Stimulated activated CD8-positive, alpha-beta memory T cell treated with anti-CD3 and anti-CD28 coated beads, Interleukin-7, amount 100 ng/mL, for 4 hours (primary cell): ENCODE data around the gene WDR91.
"Not testable (repeated sequence)": the region's sequence is repeated elsewhere in the genome, so short reads cannot be mapped to it uniquely, and the experiment has no call there.

Experiments used
- DNase-seq, 2 donors: peaks; one replicate each; pipeline ENCODE4 v3.0.0-alpha.2; 2020; ENCODE audit warnings: low read depth in 2 of 2

The WDR91 gene

DNA sequence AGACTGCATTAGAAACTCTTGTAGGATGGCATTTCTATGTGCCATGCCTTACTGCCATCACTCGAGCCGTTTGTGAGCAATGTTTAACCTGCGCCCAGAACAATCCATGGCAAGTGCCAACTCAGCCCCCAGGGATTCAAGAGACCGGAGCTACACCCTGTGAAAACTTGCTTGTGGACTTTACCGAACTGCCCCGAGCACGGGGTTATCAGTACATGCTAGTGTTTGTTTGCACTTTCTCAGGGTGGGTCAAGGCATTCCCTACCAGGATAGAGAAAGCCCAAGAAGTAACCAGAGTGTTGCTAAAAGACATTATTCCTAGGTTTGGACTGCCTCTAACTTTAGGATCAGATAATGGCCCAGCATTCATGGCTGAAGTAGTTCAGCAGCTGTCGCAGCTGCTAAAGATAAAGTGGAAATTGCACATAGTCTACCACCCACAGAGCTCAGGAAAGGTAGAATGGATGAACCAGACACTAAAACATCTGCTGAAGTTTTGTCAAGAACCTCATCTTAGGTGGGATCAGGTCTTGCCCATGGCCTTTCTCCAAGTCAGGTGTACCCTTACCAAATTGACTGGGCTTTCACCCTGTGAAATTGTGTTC, 31.9 kb downstream of the WDR91 start:
- no peak for DNase-seq

DNA sequence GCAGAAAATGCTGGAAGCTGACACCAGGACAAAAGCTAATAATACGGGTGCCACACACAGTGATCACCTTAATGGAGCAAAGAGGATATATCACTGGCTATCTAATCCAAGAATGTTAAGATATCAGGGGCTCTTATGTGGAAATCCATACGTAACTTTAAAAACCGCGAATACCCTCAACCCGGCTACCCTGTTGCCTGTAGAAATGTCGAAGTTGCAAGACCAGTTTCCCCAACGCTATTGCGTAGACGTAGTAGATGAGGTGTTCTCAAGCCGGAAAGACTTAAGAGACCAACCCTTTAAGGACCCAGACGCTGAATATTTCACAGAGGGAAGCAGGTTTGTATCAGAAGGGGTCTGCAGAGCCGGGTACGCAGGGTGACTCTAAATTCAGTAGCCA, 33.0 kb downstream of the WDR91 start:
- no peak for DNase-seq

DNA sequence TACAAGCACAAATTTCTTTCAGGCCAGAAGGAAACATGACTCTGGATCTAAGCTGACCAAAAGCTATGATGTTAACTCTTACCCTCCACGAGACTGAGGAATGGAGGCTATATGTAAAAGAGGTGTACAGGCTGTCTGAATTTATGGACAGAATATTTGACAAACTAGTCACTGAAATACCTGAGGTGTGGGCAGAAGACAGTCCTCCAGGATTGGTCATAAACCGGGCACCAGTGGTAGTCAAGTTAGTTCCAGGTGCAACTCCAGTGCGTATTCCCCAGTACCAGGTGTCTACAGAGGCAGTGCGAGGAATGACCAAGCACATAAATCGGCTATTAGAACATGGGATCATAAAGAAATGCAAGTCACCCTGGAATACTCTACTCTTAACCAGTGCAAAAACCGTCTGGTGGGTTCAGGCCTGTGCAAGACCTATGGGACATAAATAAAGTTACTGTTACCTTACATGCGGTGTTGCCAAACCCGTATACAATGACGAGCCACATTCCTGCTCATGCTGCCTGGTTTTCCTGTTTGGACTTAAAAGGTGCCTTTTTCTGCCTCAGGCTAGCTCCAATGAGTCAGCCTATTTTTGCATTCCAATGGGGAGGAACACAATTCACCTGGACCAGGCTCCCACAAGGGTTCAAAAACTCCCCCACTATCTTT, 34.2 kb downstream of the WDR91 start:
- no peak for DNase-seq

DNA sequence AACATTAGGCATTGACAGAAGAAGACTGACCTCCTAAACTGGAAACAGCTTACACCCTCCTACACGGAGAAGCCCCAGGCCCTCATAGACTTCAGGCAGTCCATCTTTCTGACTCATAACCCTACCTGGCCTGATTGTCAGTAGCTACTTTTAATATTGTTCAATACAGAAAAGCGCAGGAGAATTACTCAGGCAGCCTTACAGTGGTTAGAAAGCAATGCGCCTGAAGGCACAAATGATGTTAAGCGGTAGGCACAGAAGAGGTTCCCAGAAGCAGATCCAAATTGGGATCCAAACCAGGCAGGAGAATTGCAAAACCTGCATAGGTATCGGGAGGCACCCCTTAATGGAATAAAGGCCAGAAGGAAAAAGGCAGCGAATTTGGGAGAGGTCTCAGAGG, 35.4 kb downstream of the WDR91 start:
- no peak for DNase-seq

DNA sequence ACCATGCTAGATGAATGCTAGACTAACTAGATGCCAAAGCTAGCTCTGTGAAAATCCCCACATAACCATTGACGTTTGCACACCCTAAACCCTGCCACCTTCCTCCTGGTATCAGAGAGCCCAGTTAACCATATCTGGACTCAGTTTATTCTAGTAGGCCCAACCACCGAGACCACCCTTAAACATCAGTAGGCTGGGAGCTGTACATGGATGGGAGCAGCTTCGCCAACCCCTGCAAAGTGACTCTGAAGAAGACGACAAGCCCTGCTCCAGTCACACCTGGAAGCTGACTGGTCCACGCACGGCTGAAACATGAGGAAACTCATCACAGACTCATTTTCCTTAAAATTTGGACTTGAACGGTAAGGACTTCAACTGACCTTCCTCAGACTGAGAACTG, 36.4 kb downstream of the WDR91 start:
- no peak for DNase-seq

DNA sequence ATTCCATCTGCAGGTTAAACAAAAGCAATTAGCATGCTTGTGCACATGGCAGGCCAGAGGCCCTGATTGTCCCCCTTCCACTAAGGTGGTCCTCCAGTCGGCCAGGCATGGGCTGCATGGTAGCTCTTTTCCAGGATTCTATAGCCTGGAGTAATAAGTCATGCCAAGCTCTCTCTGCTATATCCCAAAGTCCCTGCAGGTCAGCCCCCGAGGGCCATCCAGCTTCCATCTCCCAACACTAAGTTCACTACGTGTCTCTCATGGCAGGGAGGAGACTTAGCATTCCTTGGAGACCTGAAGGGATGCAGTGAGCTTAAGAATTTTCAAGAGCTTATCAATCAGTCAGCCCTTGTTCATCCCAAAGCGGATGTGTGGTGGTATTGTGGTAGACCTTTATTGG, 37.4 kb downstream of the WDR91 start:
- DNase-seq = not testable (repeated sequence)

GRCh38 chr7:135171581-135172291, 39.6 kb downstream of the WDR91 start:
- DNase-seq = not testable (repeated sequence)

GRCh38 chr7:135170998-135171481, 40.3 kb downstream of the WDR91 start:
- DNase-seq = not testable (repeated sequence)

- DNase-seq = peak; percentile 79 to 90
Observed at GRCh38 chr7:135170274-135170997, 40.9 kb downstream of the WDR91 start, which contains the start of gene CYREN. TSS of gene CYREN (minus strand) at chr7:135170707. CDS start at chr7:135168922, 1,785 bp downstream.

DNA sequence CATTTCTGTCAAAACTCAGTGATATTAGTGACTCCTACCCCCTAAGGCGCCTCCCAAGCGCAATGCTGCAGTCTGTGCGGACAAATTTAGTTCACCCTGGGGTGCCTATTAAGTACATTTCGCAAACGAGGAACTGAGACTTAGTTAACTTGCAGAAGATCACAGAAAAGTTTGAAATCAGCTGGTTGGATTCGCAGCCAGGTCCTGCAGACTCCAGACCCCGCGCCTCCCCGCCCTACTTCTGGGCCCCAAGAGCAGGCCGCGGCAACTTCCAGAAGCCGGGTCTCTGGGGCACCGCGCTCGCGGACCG, 41.4 kb downstream of the WDR91 start:
- DNase-seq = no peak

- peak; percentile 38 to 43 for DNase-seq
Observed at GRCh38 chr7:135169141-135169963, 42.0 kb downstream of the WDR91 start.

GRCh38 chr7:135168489-135169140, 42.7 kb downstream of the WDR91 start:
- no peak for DNase-seq

- no peak for DNase-seq
Observed at GRCh38 chr7:135168001-135168400, 43.3 kb downstream of the WDR91 start.

DNA sequence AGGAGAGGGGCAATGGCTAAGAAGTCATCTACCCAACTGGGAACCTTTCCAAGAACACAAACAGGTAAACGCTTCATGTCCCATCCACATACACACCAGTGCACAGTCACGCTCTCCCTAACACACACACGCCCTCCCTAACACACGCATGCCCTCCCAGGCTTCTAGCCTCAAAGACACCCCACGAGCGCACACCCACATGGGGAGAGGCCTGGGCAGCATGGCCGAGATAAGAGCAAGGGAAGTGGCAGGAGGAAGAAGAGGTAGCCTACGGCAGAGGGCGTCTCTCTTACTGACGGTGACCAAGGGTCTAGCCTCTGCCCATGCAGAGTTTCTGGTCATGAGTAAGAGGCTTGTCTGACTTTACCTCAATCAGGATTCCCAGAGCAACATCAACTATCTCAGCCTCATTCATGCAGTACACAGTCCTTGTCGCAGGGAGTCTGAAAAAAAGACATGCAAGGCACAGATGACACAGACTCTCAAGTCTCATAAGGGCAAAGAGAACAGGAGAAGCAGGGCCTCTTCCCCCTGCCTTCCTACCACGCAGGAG, 43.9 kb downstream of the WDR91 start:
- DNase-seq = no peak

DNA sequence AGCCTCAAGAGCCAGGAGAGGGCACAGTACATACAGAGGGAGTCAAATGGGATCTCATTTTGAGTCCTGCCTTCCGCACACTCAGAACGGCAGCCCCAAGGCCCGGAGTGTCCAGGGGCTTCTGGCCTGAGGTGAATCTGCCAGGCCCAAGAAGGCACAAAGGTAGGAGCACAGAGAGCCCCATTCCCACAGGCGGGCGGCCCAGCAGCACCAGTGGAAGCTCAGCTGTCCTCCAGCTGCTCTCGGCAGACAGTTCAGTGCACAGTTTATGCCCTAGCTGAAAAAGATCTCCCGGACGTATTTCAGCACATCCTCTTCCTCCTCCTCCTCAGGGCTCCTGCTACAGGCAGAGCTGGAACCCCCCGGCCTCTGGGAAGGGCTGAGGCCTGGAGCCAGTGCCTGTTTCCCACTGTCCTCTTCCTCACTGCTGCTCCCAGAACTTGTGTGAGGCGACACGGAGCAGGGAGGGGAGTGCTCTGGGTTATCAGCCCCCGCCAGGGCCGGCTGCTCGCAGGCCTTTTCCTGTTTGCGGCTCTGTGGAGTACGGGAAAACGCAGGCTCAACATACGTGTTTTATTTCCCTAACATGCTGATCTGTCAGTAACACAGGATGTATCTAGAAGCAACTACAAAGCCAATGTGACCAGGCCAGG, 44.9 kb downstream of the WDR91 start:
- DNase-seq = no peak

DNA sequence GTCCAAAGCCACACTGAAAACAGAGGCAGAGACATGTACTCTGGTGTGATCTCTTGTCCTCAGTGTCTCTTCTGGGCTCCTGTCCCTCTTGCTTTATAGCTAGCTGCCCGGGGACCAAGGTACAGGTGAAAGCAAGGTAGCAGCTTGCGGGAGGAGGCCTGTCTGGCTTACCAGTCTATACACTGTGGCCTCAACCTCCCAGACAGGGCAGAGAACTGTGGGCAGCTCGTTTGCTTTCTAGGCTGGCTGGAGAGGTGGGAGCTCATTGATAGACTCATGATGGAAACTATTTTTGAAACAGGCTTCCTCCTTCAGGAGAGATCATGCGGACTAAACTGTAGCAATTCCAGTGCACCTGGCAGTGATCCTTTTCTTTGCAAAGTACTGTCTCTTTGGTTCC, 45.5 kb downstream of the WDR91 start:
- DNase-seq = no peak

GRCh38 chr7:135164357-135165061, 46.8 kb downstream of the WDR91 start:
- DNase-seq = no peak

GRCh38 chr7:135162382-135163001, 48.8 kb downstream of the WDR91 start:
- DNase-seq = no peak

- DNase-seq = no peak
Observed at GRCh38 chr7:135161669-135162068, 49.7 kb downstream of the WDR91 start.
